HG03159 (cell line): Measurements from ENCODE around the gene KLF9.

Experiments used
- ATAC-seq: cut with Tn5 transposase; IDR thresholded peaks from one replicate; pipeline ENCODE4 v1.9.1; 2021; ENCODE audit warnings: mild to moderate bottlenecking, moderate library complexity; ENCODE audit not compliant: unreplicated experiment

The KLF9 gene

GRCh38 chr9:70367305-70367930 is 47.0 kb downstream of the KLF9 start:
- no peak for ATAC-seq

GRCh38 chr9:70363760-70364159 is 50.7 kb downstream of the KLF9 start:
- ATAC-seq: no peak

DNA sequence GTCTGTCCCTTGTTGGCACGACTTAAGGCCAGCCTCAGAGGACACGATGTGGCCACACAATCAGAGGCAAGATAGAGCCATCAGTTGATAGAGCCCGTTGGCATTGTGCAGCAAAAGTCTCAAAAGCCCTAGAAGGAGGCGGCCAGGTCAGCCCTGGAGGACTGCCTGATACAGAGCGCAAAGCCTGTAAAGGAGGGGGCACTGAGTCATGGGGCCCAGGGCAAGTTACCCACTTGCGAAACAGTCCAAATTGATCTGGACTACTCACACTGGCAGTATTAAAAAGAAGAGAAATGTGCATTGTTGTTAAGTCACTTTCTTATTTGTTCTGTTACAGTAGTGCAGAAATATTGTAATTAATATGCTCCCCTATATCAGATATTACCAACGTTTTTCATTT is 51.5 kb downstream of the KLF9 start:
- ATAC-seq: no peak

DNA sequence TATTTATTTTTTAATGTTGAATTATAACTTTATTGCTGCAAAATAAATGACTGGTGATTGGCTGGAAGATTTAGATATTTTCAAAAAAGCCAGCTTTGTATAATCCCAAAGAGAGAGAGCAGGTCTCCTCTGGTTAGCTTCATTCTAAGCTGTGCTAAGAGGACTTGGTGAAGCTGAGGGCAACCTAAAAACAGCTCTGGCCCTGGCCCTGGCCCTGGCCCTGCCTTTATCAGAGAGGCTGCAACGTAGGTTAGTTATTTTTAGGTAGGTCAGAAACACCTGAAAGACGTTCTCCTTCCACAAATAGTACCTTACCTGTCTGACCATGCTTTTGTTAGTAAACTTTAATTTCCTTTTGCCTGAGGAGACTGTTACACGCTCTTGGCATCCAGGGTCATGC is 58.7 kb downstream of the KLF9 start:
- ATAC-seq: no peak

DNA sequence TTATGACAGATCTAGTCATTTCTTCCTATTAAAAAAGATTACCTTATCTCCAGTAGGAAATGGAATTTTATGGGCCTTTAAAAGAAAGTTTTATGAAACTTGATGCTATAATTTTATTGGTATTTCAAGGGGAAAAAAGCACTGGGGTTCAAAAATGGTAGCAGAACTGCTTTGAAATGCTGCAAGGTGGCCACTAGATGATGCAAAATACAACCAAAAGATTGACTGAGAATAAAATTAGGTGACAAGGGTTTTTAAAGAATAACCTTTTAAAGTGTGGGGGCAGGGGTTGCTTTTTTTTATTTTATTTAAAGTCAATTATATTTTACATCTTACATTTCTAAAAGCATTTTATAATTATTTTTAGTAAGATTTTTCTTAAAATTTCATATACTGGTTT is 61.7 kb downstream of the KLF9 start:
- ATAC-seq: no peak

DNA sequence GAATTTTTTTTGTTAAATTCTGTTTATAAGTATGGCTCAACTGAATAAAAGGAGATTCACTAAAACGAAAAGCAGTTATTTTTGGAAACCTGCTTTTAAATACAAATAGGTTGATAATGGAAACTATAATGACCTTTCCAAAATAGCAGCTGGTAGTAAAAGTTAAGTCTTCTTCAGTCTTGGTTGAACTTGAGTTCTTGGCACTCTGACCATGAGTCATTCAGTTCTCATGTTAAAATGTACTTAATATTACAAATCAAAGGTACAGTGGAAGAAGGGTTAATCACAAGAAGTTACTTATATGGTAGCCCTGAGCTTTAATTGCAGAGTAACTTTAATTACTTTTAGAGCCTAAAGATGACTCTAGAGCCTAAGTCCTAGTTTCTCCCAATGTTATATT is 62.1 kb downstream of the KLF9 start:
- no peak for ATAC-seq

- no peak for ATAC-seq
These were observed 67.4 kb downstream of the KLF9 start for GRCh38 chr9:70347046-70347445.

DNA sequence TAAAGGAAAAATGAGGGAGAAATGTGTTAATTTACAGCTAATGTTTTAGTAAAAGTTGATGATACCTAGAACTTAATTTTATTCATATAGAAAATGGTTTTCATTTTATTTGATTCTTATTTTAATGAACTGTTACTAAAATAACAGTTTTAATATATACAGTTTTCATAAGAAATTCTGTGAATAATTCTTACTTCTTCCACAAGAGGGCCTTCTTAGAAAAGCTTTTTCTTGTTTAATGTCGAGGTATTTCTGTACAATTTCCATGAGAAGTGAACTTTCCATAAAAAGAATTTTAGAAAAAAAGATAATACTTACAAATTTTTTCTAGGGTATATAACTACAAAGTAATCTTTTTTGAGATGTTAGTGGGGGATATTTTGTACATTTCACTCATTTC is 73.9 kb downstream of the KLF9 start:
- no peak for ATAC-seq
